Activated CD4-positive, alpha-beta T cell treated with anti-CD3 and anti-CD28 coated beads, Interleukin-2, amount 50 U/mL, for 16 hours (primary cell): ENCODE results near the gene MRPL43.

Experiments
- DNase-seq: peaks from one replicate; pipeline ENCODE4 v3.0.0-alpha.2; 2020

The MRPL43 gene

GRCh38 chr10:101018600-101019439 is 31.5 kb upstream of the MRPL43 start:
- DNase-seq, result peak; percentile 83

- DNase-seq, result no peak
Observed at GRCh38 chr10:101018118-101018599, 30.9 kb upstream of the MRPL43 start.

DNA sequence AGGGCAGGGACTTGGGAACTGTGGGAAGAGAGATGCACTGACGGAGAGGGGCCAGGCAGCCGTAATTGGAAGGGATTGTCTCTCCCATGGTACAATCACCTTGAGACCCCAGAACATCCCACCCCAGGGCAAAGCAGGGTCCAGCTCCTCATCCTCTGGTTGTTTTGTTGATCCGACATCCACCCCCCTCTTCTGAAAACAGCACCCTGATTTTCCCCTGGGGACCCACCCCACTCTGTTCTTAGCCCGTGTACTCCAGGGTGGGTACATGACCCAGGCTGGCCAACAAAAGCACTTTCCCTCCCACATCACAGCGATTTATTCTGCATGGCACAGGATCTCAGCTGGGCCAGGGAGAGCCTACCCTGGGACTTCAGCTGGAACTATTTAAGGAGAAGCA is 29.5 kb upstream of the MRPL43 start:
- DNase-seq, result no peak

- no peak for DNase-seq
Observed at GRCh38 chr10:101015582-101015973, 28.3 kb upstream of the MRPL43 start.

- peak; percentile 43 for DNase-seq
Observed at GRCh38 chr10:101014966-101015581, 27.8 kb upstream of the MRPL43 start.

- peak; percentile 76 for DNase-seq
Observed at GRCh38 chr10:101014230-101014884, 27.1 kb upstream of the MRPL43 start.

DNA sequence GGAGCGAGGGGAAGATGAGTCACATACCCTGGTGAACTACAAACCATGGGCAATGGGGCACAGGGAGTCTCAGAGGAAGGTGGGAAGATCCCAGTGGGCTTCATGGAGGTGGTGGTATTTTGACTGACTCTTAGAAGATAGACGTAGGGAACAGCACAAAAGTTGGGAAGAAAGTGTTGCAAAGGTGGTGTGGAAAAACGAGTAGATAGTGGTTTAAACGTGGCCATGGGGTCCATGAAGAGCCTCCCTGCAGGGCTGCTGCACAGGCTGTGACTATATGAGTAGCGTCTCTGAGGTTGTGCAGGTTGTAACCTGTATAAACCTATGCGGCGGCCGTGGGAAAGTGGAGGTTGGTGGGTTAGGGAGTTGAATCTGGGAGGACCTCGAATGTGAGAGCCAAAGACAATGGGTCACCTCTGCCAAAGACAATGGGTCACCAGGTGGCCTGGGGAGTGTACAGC is 26.1 kb upstream of the MRPL43 start:
- DNase-seq, result no peak

- peak; percentile 89 for DNase-seq
Observed at GRCh38 chr10:101012525-101013364, 25.4 kb upstream of the MRPL43 start.

GRCh38 chr10:101011517-101012423 is 24.5 kb upstream of the MRPL43 start:
- DNase-seq, result no peak

DNA sequence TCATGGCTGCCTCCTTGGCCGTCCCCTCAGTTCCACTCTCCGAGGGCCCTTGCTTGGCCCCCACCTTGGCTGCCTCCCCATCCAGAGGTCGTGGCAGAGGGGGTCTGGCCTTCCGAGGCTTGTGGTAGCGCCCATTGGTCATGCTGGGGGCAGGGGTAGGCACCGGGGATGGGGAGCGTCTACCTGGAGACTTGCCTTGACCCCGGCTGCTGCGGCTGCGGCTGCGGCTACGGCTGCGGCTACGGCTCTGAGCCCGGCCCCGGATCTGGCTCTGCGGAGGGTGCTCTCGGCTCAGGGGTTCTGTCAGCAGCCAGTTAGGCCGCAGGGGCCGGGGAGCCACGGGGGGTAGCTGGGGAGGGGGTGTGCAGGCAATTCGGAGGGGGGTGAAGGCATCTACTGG is 23.0 kb upstream of the MRPL43 start:
- no peak for DNase-seq

DNA sequence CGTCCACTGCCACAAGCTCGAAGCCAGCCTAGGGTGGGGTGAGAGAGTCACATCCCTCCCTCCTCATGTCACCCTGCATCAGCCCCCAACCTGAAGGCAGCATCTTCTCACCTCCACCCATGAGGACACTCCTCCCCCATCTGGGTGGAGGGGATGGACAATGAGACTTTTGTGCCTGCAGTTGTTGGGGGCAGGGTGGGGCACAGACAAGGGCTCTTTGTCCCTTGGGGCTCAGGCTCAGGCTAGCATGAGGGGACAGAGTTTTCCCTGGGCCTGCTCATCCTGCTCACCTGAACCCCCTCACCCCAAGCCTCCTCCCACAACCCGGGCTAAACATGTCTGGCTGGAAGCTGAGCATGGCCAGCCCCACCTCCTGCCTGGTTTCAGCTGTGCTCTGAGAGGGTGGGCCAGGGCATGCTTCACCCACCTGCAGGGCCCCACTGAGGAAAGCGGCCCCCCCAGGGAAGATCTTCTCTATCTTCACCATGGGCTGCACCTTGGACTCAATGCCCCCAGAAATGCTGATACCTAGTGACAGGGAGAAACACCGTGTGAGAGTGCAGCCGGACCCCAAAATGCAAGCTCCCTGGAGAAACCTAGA is 21.6 kb upstream of the MRPL43 start:
- DNase-seq, result no peak

DNA sequence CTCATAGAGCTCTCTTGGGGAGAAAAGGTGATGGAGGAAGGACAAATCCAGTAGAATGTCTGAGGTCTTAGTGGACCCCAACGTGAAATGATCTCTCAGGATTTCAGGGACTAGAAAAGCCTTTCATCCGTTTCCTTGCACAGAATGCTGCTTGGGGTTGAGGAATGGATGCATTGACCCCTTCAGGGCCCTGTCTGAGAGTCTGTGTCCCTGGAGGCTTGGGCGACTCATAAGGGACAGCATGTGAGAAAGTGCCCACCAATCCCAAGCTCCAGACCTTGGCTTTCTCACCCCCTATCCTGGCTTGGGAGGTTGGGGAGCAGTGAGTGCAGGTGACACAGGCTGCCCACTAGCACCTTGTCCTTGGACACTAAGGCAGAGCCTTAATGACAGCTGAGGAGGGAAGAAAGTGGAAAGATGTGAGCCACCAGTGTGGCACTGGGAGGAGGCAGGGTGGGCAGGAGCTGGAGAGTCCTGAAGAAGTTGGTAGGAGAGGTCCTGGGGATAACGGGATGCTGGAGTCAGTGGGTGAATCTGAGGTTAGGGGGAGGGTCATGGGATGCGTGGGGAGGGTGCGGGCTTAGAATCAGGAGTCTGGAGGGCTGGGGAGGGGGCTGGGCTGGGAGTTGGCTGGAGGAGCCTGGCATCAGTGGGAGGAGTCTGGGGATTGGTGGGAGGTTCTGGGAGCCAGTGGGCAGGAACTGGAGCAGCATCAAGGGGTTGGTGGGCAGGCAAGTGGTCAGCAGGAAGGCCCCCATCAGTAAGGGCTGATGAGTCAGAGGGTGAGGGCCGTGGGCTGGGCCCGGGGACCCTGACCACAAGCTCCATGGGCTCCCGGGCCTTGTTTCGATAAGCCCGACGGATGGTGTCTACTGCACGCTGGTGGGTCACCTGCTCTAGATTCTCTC is 20.9 kb upstream of the MRPL43 start:
- DNase-seq, result no peak

DNA sequence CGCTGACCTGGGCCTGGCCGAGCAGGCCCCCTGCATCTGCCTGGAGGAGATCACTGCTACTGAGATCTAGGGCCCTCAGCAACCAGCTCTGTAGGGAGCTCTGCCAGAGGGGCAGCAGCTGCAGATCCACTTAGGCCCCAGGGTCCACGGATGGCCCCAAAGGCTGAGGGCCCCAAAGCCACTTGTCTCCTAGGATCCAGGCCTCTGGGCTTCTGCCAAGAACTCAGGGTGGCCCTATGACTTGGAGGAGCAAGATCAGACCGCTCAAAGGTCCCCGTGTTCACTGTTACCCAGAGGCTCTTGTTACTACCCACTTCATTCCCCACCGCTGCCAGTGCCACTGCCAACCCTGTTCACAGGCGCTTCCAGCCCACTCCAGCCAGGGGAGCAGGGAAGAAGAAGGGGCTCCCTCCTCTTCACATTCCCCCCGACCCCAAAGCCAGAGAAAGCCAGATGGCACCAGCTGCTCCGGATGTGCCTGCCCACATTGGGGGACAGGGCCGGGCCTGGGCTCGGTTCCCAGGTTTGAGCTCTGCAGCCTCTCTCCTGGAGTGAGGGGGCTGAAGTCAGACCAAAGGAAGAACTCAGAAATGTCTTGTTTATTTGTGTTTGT is 19.9 kb upstream of the MRPL43 start:
- no peak for DNase-seq

DNA sequence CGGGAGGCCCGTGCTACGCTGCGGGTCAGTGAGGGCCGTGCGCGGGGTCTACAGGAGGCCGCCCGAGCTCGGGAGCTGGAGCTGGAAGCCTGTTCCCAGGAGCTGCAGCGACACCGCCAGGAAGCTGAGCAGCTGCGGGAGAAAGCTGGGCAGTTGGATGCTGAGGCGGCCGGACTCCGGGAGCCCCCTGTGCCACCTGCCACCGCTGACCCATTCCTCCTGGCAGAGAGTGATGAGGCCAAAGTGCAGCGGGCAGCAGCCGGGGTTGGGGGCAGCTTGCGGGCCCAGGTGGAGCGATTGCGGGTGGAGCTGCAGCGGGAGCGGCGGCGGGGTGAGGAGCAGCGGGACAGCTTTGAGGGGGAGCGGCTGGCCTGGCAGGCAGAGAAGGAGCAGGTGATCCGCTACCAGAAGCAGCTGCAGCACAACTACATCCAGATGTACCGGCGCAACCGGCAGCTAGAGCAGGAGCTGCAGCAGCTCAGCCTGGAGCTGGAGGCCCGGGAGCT is 19.3 kb upstream of the MRPL43 start:
- DNase-seq, result no peak

DNA sequence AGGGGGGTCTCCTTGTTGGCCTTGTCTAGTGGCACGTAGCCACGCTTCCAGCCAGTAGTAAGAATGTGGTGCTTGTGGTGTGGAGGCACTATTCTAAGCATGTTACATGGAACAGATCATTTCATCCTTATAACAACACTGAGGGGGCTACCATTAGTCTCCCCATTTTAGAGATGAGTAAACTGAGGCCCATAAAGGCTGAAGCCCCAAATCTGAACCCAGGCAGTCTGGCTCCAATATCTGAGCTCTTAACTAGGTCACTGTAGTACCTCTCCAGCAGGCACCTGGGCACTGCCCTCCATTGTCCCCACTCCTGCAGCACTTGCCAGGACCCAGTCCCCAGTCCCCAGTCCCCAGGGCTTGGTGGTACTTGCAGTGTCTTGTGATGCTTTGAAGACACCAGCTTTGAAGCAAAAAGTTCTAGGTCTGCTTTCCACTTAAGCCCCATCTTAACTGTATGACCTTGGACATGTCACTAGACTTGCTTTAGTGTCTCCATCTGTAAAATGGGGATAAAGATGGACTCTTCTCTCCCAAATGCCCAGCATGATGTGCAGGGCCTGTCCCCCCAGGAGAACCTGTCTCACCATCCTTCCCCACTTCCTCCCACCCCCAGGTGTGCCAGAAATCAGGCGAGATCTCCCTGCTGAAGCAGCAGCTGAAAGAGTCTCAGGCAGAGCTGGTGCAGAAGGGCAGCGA is 18.7 kb upstream of the MRPL43 start:
- DNase-seq, result no peak

DNA sequence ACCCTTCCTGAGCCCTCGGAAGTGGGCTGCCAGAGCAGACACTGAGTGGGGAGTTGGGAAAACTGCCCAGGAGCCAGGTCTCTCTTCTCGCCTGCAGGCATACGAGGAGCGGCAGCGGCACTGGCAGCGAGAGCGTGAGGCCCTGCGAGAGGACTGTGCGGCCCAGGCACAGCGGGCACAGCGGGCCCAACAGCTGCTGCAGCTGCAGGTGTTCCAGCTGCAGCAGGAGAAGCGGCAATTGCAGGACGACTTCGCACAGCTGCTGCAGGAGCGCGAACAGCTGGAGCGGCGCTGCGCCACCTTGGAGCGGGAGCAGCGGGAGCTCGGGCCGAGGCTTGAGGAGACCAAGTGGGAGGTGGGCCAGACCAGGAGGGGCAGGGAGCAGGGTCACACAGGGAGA is 18.1 kb upstream of the MRPL43 start:
- DNase-seq, result no peak

GRCh38 chr10:101003639-101004206 is 16.4 kb upstream of the MRPL43 start:
- no peak for DNase-seq

DNA sequence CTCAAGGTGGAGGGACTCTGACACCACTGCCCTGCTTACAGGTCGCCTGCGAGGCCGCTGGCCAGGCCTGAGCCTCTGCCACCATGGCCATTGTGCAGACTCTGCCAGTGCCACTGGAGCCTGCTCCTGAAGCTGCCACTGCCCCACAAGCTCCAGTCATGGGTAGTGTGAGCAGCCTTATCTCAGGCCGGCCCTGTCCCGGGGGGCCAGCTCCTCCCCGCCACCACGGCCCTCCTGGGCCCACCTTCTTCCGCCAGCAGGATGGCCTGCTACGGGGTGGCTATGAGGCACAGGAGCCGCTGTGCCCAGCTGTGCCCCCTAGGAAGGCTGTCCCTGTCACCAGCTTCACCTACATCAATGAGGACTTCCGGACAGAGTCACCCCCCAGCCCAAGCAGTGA is 15.2 kb upstream of the MRPL43 start:
- DNase-seq, result no peak

- no peak for DNase-seq
Observed at GRCh38 chr10:101001659-101002035, 14.3 kb upstream of the MRPL43 start.
